GM12878 (cell line): ENCODE results near the gene CD79A. TPM values are rescaled to one million over a fixed set of nuclear protein-coding genes. Genes with fewer than 3 reads are reported as not detected.

Experiments used
- ATAC-seq: fragments of 200-7000 bp; cut with Tn5 transposase; 3 replicates; pipeline ENCODE4 v1.9.1; 2020; ENCODE audit warnings: mild to moderate bottlenecking, moderate library complexity
- BruUV-seq: library from RNA; stranded (reverse); fragments of 400-500 nt; replicated peaks from 2 replicates; lab custom pipeline; 2021; lab: Mats Ljungman, UMichigan
- CTCF ChIA-PET: fragments of 300-600 bp; sonication (Branson Sonifier 250); formaldehyde crosslinking; extraction: SDS; loops from one replicate; lab custom pipeline; 2021; ENCODE audit warnings: inconsistent platforms; lab: Yijun Ruan, JAX
- POLR2A ChIA-PET: fragments of 350-600 bp; formaldehyde crosslinking; extraction: SDS; loops from one replicate; lab custom pipeline; 2021; ENCODE audit warnings: inconsistent platforms; lab: Charles Lee
- RAD21 ChIA-PET: fragments of 300-600 bp; sonication (Branson Sonifier 250); formaldehyde crosslinking; loops from one replicate; lab custom pipeline; 2023; ENCODE audit warnings: antibody characterized with exemption; ENCODE audit not compliant: unreplicated experiment; lab: Charles Lee
- SMC1A ChIA-PET: fragments of 300-600 bp; sonication (Branson Sonifier 250); formaldehyde crosslinking; loops from one replicate; lab custom pipeline; 2023; ENCODE audit not compliant: unreplicated experiment, uncharacterized antibody; lab: Charles Lee
- DNase-seq: peaks from one replicate; pipeline ENCODE4 v3.0.0-alpha.2; 2011; ENCODE audit warnings: low read depth, low spot score
- FAIRE-seq: peaks from 3 replicates; lab custom pipeline; 2011; peaks lifted over from hg19 to GRCh38; lab: Jason Lieb, UNC
- H2AFZ ChIP-seq: 2 replicates; pipeline ENCODE4 v1.6.0; 2011; ENCODE audit warnings: low read depth, low read length, control low read depth; ENCODE audit not compliant: control insufficient read depth
- H3K27ac ChIP-seq: 2 replicates; pipeline ENCODE4 v1.5.1; 2011; ENCODE audit warnings: control low read depth; ENCODE audit not compliant: control insufficient read depth, insufficient read depth
- H3K27me3 ChIP-seq, 2 experiments: replicated peaks in 1 of 2; 2 replicates each; pipeline versions ENCODE4 v1.6.0 to v1.6.1; 2011; ENCODE audit warnings: low read length in 1 of 2; ENCODE audit not compliant: control insufficient read depth in 2 of 2, insufficient read depth in 2 of 2
- H3K36me3 ChIP-seq, 2 experiments: 2 replicates each; pipeline ENCODE4 v1.5.1; 2011; ENCODE audit warnings: low read length in 1 of 2; ENCODE audit not compliant: control insufficient read depth in 2 of 2, insufficient read depth in 2 of 2
- H3K4me1 ChIP-seq: 2 replicates; pipeline ENCODE4 v1.6.1; 2011; ENCODE audit warnings: mild to moderate bottlenecking, low read length, moderate library complexity, mixed read lengths; ENCODE audit not compliant: control insufficient read depth, insufficient read depth
- H3K4me2 ChIP-seq: 2 replicates; pipeline ENCODE4 v1.6.0; 2011; ENCODE audit warnings: control low read depth; ENCODE audit not compliant: control insufficient read depth, insufficient read depth
- H3K4me3 ChIP-seq: fragments of 200-600 bp; sonication (generic); 2 replicates; pipeline ENCODE4 v1.5.1; 2016
- H3K79me2 ChIP-seq: 2 replicates; pipeline ENCODE4 v1.6.0; 2011; ENCODE audit warnings: low read length; ENCODE audit not compliant: control insufficient read depth, insufficient read depth
- H3K9ac ChIP-seq: 2 replicates; pipeline ENCODE4 v1.8.0; 2011; ENCODE audit warnings: low read length, control low read depth, mixed read lengths; ENCODE audit not compliant: control insufficient read depth, insufficient read depth
- H3K9me3 ChIP-seq: replicated peaks from 3 replicates; pipeline ENCODE4 v1.5.1; 2011; ENCODE audit warnings: mild to moderate bottlenecking, low read length; ENCODE audit not compliant: control insufficient read depth, insufficient read depth
- H4K20me1 ChIP-seq: 2 replicates; pipeline ENCODE4 v1.6.0; 2011; ENCODE audit not compliant: control insufficient read depth, insufficient read depth
- ATF7 ChIP-seq: fragments of 450-650 bp; IDR thresholded peaks from 2 replicates; pipeline ENCODE4 v1.6.1; 2016; ENCODE audit warnings: low read depth, mild to moderate bottlenecking
- MLLT1 ChIP-seq: fragments of 450-650 bp; IDR thresholded peaks from 2 replicates; pipeline ENCODE4 v1.6.1; 2016; ENCODE audit warnings: mild to moderate bottlenecking
- SPI1 ChIP-seq: IDR thresholded peaks from 2 replicates; pipeline ENCODE4 v1.6.1; 2011; ENCODE audit warnings: low read depth, mild to moderate bottlenecking, low read length, moderate library complexity, borderline replicate concordance; ENCODE audit not compliant: insufficient read depth
- WGBS: methylation state at CpG from one replicate; pipeline ENCODE4 v1.1.6; 2016; ENCODE audit warnings: low lambda C conversion rate; ENCODE audit not compliant: insufficient replicate concordance, insufficient coverage; ENCODE audit errors: missing lambda C conversion rate; 5-methylcytosine and 5-hydroxymethylcytosine counted together
- in situ Hi-C: fragments of 300-500 bp; cut with MboI; formaldehyde crosslinking; loops from 9 replicates; pipeline ENCODE4 v1.14.3; 2018; ENCODE audit warnings: mixed read lengths
- intact Hi-C: fragments of 100-400 bp; cut with micrococcal nuclease; formaldehyde crosslinking; loops from one replicate; pipeline ENCODE4 v1.14.2; 2022; ENCODE audit not compliant: unreplicated experiment
- polyA plus RNA-seq, 11 experiments: library from polyadenylated mRNA; depleted of rRNA in 4 of 11; unstranded in 6 of 11; stranded (reverse) in 5 of 11; fragments of >200 nt; fragmentation: Nextera tagmentation in 4 of 11; fragmentation: Illumina TruSeq in 1 of 11; extraction: Ambion mirVana in 4 of 11; extraction: Trizol in 1 of 11; gene quantifications; 1 replicate in 1 of 11; 2 replicates in 10 of 11; pipeline versions ENCODE4 v1.2.1 to v1.2.3, GENCODE V29; 2011 to 2016; ENCODE audit warnings: inconsistent platforms in 2 of 11, missing spikeins in 2 of 11, low read depth in 1 of 11
- total RNA-seq, 4 experiments: library from RNA; depleted of rRNA in 3 of 4; stranded (reverse); fragments of >200 nt in 3 of 4; fragmentation: Illumina TruSeq in 1 of 4; extraction: Trizol in 1 of 4; gene quantifications; 2 replicates each; pipeline versions ENCODE4 v1.2.1 to v1.2.3, GENCODE V29; 2013 to 2021
- TF ChIP-seq, protein P1 (sequence below), 3 experiments: IDR thresholded peaks in 2 of 3; conservative IDR thresholded peaks in 1 of 3; 2 replicates each; pipeline ENCODE4 v1.5.1; 2011; ENCODE audit warnings: low read depth in 3 of 3, low read length in 3 of 3, mild to moderate bottlenecking in 3 of 3, control low read depth in 2 of 3, moderate library complexity in 2 of 3, inconsistent platforms in 1 of 3, mixed read lengths in 1 of 3; ENCODE audit not compliant: control insufficient read depth in 2 of 3, insufficient read depth in 1 of 3; ENCODE audit errors: extremely low read depth in 1 of 3

Gene CD79A
- total and polyA plus RNA-seq, 10 of the 15 experiments (the other 5 are each of a cell fraction or from before 2014, with no cell fraction given): 38.8 to 414 (median 282) TPM

DNA sequence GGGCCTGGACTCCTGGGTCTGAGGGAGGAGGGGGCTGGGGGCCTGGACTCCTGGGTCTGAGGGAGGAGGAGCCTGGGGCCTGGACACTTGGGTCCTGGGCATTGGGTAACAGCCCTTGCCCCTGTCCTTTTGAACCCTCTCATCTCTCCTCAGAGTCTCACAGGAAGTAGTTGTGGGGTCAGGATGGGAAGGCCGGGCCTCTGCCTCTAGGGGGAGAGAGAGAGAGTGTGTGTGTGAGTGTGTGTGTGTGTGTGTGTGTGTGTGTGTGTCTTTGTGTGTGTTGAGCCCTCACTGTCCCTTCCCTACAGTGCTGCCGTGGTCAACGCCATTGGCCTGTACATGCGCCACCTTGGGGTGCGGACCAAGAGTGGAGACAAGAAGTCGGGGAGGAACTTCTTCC is 16.8 kb downstream of the CD79A start (continued):
- TF ChIP-seq, protein P1, sequence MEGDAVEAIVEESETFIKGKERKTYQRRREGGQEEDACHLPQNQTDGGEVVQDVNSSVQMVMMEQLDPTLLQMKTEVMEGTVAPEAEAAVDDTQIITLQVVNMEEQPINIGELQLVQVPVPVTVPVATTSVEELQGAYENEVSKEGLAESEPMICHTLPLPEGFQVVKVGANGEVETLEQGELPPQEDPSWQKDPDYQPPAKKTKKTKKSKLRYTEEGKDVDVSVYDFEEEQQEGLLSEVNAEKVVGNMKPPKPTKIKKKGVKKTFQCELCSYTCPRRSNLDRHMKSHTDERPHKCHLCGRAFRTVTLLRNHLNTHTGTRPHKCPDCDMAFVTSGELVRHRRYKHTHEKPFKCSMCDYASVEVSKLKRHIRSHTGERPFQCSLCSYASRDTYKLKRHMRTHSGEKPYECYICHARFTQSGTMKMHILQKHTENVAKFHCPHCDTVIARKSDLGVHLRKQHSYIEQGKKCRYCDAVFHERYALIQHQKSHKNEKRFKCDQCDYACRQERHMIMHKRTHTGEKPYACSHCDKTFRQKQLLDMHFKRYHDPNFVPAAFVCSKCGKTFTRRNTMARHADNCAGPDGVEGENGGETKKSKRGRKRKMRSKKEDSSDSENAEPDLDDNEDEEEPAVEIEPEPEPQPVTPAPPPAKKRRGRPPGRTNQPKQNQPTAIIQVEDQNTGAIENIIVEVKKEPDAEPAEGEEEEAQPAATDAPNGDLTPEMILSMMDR (IDR thresholded peaks at IDR 0.05 in 2 of 3, conservative IDR thresholded peaks at IDR 0.05 in 1 of 3; ENCODE audit: control insufficient read depth in 2 of 3, extremely low read depth in 1 of 3, insufficient read depth in 1 of 3, low read depth in 3 of 3, low read length in 3 of 3): peak; percentile 19 to 29 (median 20); a peak in 2 of 6 replicates
- TF ChIP-seq MLLT1: peak; percentile 56; the same call in 1 of the 2 replicates

GRCh38 chr19:41894350-41894749 is 17.3 kb downstream of the CD79A start:
- in situ Hi-C loops: no loop called here
- intact Hi-C loops: no loop called here
- no peak overlapping the region for H3K27ac ChIP-seq
- H3K9me3 ChIP-seq: no peaks in the 10 kb centered on the region
- H3K79me2 ChIP-seq: no peaks in the 10 kb centered on the region; the same call in 1 of the 2 replicates
- H2AFZ ChIP-seq: no peak overlapping the region
- no peaks in the 10 kb centered on the region for H3K27me3 ChIP-seq
- DNase-seq (no peak), FAIRE-seq (no peak), ATAC-seq (peak; percentile 61)
- no peaks in the 10 kb centered on the region for H3K4me1 ChIP-seq
- SMC1A ChIA-PET: no interaction called here
- TF ChIP-seq SPI1 (peak; percentile 54; the same call in 1 of the 2 replicates), ATF7 (no peak)
- 73% methylated on average over 14 of the region's 14 CpGs for WGBS
- peaks cover 11 to 28% of the 10 kb centered on the region in 2 experiments; a peak in 3 of 4 replicates for H3K36me3 ChIP-seq
- POLR2A ChIA-PET: interaction anchor here (0.6 kb wide), 1 partner anchor 16 kb away, joined by 3 read pairs; no protein-coding TSS in a partner anchor
- no peak overlapping the region for H3K9ac ChIP-seq
- no peak overlapping the region for H3K4me2 ChIP-seq
- CTCF ChIA-PET: no interaction called here
- no peaks in the 10 kb centered on the region for H4K20me1 ChIP-seq
- RAD21 ChIA-PET: no interaction called here
- no TSS peak for BruUV-seq
- no peak overlapping the region for H3K4me3 ChIP-seq
